ENCODE data around the gene ISM1.

The ISM1 gene

GRCh38 chr20:13340088-13340487 is 119.0 kb downstream of the ISM1 start:
- Histone ChIP-seq H3K4me3 (ENCODE audit: low read depth, low read length) (no peak overlapping the region), H3K4me1 (no peaks in the 10 kb centered on the region), H3K9me3 (no peaks in the 10 kb centered on the region), H3K36me3 (no peaks in the 10 kb centered on the region), H3K27me3 (no peaks in the 10 kb centered on the region)
- no peak for DNase-seq
- TF ChIP-seq, protein P1, sequence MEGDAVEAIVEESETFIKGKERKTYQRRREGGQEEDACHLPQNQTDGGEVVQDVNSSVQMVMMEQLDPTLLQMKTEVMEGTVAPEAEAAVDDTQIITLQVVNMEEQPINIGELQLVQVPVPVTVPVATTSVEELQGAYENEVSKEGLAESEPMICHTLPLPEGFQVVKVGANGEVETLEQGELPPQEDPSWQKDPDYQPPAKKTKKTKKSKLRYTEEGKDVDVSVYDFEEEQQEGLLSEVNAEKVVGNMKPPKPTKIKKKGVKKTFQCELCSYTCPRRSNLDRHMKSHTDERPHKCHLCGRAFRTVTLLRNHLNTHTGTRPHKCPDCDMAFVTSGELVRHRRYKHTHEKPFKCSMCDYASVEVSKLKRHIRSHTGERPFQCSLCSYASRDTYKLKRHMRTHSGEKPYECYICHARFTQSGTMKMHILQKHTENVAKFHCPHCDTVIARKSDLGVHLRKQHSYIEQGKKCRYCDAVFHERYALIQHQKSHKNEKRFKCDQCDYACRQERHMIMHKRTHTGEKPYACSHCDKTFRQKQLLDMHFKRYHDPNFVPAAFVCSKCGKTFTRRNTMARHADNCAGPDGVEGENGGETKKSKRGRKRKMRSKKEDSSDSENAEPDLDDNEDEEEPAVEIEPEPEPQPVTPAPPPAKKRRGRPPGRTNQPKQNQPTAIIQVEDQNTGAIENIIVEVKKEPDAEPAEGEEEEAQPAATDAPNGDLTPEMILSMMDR (IDR thresholded peaks at IDR 0.05; ENCODE audit: low read depth, low read length): no peak

GRCh38 chr20:13341737-13342393 is 120.8 kb downstream of the ISM1 start:
- DNase-seq: no peak
- Histone ChIP-seq H3K4me1 (no peaks in the 10 kb centered on the region), H3K36me3 (no peaks in the 10 kb centered on the region), H3K27me3 (no peaks in the 10 kb centered on the region), H3K4me3 (ENCODE audit: low read depth, low read length) (no peak overlapping the region), H3K9me3 (no peaks in the 10 kb centered on the region)
- TF ChIP-seq, protein P1 (IDR thresholded peaks at IDR 0.05; ENCODE audit: low read depth, low read length): no peak

DNA sequence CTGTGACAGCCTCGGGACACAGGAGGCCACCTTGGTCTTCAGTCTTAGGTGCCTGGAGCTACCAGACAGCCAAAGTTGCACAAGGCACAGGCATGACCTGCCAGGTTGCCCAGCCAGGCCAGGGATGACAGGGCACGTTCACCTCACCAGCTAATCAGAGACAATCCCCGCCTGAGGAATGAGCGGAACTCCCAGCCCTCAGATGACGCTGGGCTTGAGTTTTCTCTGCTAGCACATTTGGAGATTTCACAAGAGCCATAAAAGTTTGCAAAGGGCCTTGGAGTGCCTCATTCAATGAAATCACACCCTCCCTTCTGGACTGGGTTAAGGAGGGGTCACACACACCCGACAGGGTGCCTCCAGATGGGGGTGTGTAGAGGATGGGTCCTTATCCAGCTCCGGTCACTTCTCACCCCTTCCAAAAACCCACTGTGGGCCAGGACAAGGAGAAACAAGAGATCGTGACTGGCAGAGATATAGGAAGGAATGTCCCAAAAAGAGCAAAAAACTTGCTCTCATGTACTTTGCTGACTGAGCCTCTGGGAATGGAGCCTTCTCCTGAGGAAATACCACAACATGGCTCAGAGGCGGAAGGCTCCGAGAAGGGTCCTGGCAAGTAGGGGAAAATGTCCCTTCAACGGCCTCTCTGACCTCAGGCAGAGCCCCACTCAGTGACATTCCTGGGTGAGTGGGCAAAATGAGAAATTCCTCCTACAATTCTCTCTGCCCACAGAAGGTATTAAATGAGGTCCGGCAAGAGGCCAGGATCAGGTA is 121.6 kb downstream of the ISM1 start:
- no peaks in the 10 kb centered on the region for H3K27me3 ChIP-seq
- H3K36me3 ChIP-seq: no peaks in the 10 kb centered on the region
- no peak for DNase-seq
- H3K4me1 ChIP-seq: no peaks in the 10 kb centered on the region
- no peak overlapping the region for H3K4me3 ChIP-seq (ENCODE audit: low read depth, low read length)
- TF ChIP-seq, protein P1 (IDR thresholded peaks at IDR 0.05; ENCODE audit: low read depth, low read length): no peak
- no peaks in the 10 kb centered on the region for H3K9me3 ChIP-seq

DNA sequence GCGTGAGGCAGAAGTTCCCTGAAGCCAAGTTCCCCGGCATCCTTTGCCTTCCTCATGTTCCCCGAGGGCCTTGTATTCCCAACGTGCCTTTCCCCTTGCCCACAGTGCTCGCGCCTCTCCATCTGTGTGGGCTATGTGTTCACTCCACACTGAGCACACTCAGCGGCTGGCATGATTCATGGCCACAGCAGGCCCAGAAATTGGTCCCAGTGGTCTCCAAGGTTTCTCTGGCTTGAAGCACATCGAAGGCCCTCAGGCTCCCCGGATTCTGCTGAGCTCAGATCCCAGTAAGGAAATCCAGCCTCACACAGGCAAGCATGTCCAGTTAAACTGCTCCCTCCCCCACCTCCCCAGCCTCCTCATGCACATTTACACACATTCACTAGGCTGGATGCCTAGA is 123.6 kb downstream of the ISM1 start:
- H3K4me3 ChIP-seq (ENCODE audit: low read depth, low read length): no peak overlapping the region
- DNase-seq: no peak

DNA sequence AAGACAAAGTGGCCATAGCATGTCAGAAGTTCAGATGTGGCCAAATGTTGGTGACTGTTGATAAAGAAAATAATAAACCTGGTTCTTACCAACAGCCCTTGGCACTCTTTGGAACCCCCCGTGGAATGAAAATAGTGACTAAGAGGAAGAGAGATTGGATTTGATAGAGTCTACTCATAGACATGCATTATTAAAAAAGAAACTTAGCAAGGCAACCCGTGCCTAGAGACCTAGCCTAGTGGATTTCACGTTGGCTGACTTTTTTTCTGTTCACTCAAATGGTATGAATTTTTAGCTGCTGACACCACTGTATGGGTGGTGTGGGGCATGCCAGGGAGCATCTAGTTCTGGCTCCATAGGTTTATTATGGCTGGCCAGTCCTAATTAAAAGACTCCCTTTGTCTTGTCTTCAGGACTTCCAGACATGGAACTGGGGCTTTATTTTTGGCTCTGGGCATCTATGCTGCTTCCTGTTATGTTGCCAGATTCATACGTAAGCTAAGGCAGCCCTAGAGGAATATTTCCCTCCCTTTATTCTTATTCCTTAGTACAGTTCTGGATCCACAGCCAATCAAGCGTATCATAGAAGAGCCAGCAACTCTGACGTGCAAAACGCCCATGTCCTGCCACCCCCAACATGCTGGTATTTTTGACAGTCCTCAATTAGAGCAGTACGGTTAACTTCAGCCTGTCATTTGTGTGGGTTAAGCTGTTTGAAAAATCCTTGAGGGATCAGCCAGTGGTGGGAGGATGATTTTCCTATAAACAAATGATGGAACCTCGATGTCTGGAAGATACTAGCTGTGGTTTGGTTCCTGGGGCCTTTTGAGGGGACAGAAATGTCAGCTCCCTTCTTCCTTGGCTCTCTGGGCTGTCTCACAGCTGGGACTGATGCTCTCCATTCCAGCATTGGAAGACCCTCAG is 127.5 kb downstream of the ISM1 start:
- Histone ChIP-seq H3K4me3 (ENCODE audit: low read depth, low read length) (no peak overlapping the region), H3K4me1 (no peaks in the 10 kb centered on the region), H3K9me3 (no peaks in the 10 kb centered on the region), H3K36me3 (no peaks in the 10 kb centered on the region), H3K27me3 (no peaks in the 10 kb centered on the region)
- TF ChIP-seq, protein P1 (IDR thresholded peaks at IDR 0.05; ENCODE audit: low read depth, low read length): no peak
- DNase-seq: no peak

More for the DNA sequence above, 123.6 kb downstream of the ISM1 start:
- Histone ChIP-seq H3K36me3 (no peaks in the 10 kb centered on the region), H3K4me1 (no peaks in the 10 kb centered on the region), H3K27me3 (no peaks in the 10 kb centered on the region), H3K9me3 (no peaks in the 10 kb centered on the region)
- TF ChIP-seq, protein P1 (IDR thresholded peaks at IDR 0.05; ENCODE audit: low read depth, low read length): no peak

Data from BE2C (cell line).